Heart left ventricle (tissue), 16 donors: ENCODE data around the gene TNS3. TPM values are rescaled to one million over a fixed set of nuclear protein-coding genes. Genes with fewer than 3 reads are reported as not detected.

Experiments
- ATAC-seq, 4 donors: fragments of 200-7000 bp; cut with Tn5 transposase; one replicate each; pipeline ENCODE4 v1.9.1; 2020 to 2022; ENCODE audit warnings: moderate library complexity in 4 of 4, mild to moderate bottlenecking in 3 of 4, moderate number of reproducible peaks in 1 of 4
- DNase-seq, 5 donors: peaks; one replicate each; pipeline ENCODE4 v3.0.0-alpha.2; 2020
- H3K27ac ChIP-seq, 12 donors: fragments of 200-600 bp; sonication (generic) in 4 of 12; one replicate each; pipeline versions ENCODE4 v1.5.0 to v1.8.0; 2016 to 2022; ENCODE audit warnings: mild to moderate bottlenecking in 2 of 12
- H3K27me3 ChIP-seq, 9 donors: fragments of 200-600 bp; sonication (generic) in 2 of 9; one replicate each; pipeline versions ENCODE4 v1.5.1 to v1.8.0; 2016 to 2022; ENCODE audit warnings: mild to moderate bottlenecking in 3 of 9
- H3K36me3 ChIP-seq, 9 donors: fragments of 200-600 bp; sonication (generic) in 2 of 9; one replicate each; pipeline versions ENCODE4 v1.5.0 to v1.8.0; 2018 to 2022; ENCODE audit warnings: mild to moderate bottlenecking in 2 of 9
- H3K4me1 ChIP-seq, 12 donors: fragments of 200-600 bp; sonication (generic) in 4 of 12; one replicate each; pipeline versions ENCODE4 v1.5.0 to v1.8.0; 2016 to 2022; ENCODE audit warnings: mild to moderate bottlenecking in 3 of 12
- H3K4me3 ChIP-seq, 12 donors: fragments of 200-600 bp; sonication (generic) in 4 of 12; one replicate each; pipeline versions ENCODE4 v1.5.0 to v1.8.0; 2017 to 2022; ENCODE audit warnings: mild to moderate bottlenecking in 9 of 12, moderate library complexity in 4 of 12
- H3K9me3 ChIP-seq, 12 donors: fragments of 200-600 bp; sonication (generic) in 4 of 12; one replicate each; pipeline versions ENCODE4 v1.5.0 to v1.8.0; 2016 to 2022; ENCODE audit warnings: mild to moderate bottlenecking in 1 of 12
- POLR2A ChIP-seq, 2 donors: fragments of 450-650 bp; IDR thresholded peaks; one replicate each; pipeline ENCODE4 v1.6.1; 2017; ENCODE audit warnings: antibody characterized with exemption in 2 of 2, mild to moderate bottlenecking in 2 of 2, moderate library complexity in 2 of 2
- WGBS, 4 donors: extraction: QIAGEN DNeasy Blood & Tissue Kit in 2 of 4; methylation state at CpG; one replicate each; pipeline versions ENCODE4 v1.1.5 to v1.1.7; 2013 to 2018; 5-methylcytosine and 5-hydroxymethylcytosine counted together
- intact Hi-C, 10 donors: fragments of 100-400 bp; cut with DNase I; formaldehyde crosslinking; loops; one replicate each; pipeline versions ENCODE4 v1.11.1 to v1.14.2; 2022
- polyA plus RNA-seq, 2 donors: library from polyadenylated mRNA; stranded (reverse); fragments of 200-250 nt; gene quantifications; one replicate each; pipeline ENCODE4 v1.2.3, GENCODE V29; 2013
- total RNA-seq, 9 donors: library from RNA; depleted of rRNA in 2 of 9; stranded (reverse); fragments of >200 nt in 2 of 9; fragmentation: NEBNext Ultra II Directional in 3 of 9; extraction: Animal tissue kit (Norgen Biotek cat#: 25700) in 3 of 9; gene quantifications; one replicate each; pipeline versions ENCODE4 v1.1.0 to v1.2.4, GENCODE V29; 2016 to 2023
- TF ChIP-seq, protein P1 (sequence below), 12 donors: fragments of 200-600 bp; sonication (generic) in 4 of 12; IDR thresholded peaks; one replicate each; pipeline versions ENCODE4 v1.5.0 to v1.8.0; 2018 to 2022; ENCODE audit warnings: antibody characterized with exemption in 12 of 12, mild to moderate bottlenecking in 5 of 12
- donor health status: ischemic (EF 13 %, LVEDD 7.1; RV severe dilation, severe dysfunction).
- donor health status: healthy with polysubstance abuse.
- donor health status: DM: no; HTN: yes; CAD: no.
- donor health status: DM: no; HTN: no; CAD: no.
- donor health status: ischemic (EF 25% LVEDD 6.9; RV normal size, moderate dysfunction).
- donor health status: ischemic (EF 25% LVEDD 5.7; RV mildly dilated, moderate dysfunction).
- donor health status: healthy.
- donor health status: DM: yes; HTN: yes; CAD: no.
- donor health status: ischemic (EF 35%, LVEDD 5.7; RV mildly dilated, moderate dysfunction).
- donor health status: nonischemic (EF 11% LVEDD 7.7; RV severe dilation, severe dysfunction).
- donor health status: DM: yes; HTN: yes; CAD: no.
- donor health status: PGD.
- donor health status: ischemic (EF 29% LVEDD 5.4; RV normal size, mild dysfunction).
- donor health status: nonischemic (EF 23%, LVEDD 6.1; RV moderate dilation, normal function).

Gene TNS3
- total and polyA plus RNA-seq, 11 donors = 10.1 to 116 (median 32.7) TPM

DNA sequence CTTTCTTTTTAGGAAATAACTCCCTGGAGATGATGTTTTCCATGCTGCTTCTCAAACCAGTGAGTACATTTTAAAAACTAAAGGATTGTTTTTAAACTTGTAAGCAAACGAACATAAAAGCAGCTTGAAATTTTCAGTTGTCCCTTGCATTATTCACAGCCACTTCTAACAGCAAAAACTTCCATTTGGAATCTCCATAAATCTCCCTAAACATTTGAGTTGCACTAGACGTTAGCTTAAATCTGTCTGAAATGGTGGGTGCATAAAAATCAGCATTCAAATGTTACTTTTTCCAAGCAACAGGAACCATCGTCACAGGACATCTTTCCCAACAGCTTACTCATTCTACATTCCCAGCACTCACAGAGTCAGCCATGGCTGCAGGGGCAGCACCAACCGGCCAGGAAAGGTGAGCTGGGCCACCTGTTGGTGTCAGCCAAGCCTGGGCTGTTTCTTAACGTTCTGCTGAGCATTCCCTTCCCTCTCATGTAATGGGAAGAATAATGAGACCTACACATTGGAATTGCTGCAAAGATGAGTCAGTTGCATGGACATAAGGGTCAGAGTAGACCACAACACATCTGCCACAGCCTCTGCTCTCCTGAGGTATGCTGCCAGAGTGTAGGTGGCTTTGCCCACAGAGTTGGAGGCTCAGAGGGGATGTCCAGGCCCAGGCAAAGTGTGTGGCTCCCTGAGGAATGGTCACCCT lies 163.2 kb downstream of the TNS3 start:
- no peak for ATAC-seq
- WGBS, 4 donors = 64 to 77% (median 71%) methylated on average over 5 of the region's 5 CpGs
- intact Hi-C loops = loop anchor here in 1 of 10 donors (5.0 kb wide), 1 partner anchor 136 kb away; no protein-coding TSS in a partner anchor
- Histone ChIP-seq H3K9me3 (no peaks in the 10 kb centered on the region), H3K4me3 (no peak overlapping the region), H3K27me3 (no peaks in the 10 kb centered on the region), H3K4me1 (peaks cover 0 to 14% (median 3%) of the 10 kb centered on the region in 12 donors), H3K36me3 (peaks cover 0 to 93% (median 9%) of the 10 kb centered on the region in 9 donors), H3K27ac (no peak overlapping the region)
- no peak for TF ChIP-seq POLR2A (IDR thresholded peaks at IDR 0.05)
- TF ChIP-seq, protein P1, sequence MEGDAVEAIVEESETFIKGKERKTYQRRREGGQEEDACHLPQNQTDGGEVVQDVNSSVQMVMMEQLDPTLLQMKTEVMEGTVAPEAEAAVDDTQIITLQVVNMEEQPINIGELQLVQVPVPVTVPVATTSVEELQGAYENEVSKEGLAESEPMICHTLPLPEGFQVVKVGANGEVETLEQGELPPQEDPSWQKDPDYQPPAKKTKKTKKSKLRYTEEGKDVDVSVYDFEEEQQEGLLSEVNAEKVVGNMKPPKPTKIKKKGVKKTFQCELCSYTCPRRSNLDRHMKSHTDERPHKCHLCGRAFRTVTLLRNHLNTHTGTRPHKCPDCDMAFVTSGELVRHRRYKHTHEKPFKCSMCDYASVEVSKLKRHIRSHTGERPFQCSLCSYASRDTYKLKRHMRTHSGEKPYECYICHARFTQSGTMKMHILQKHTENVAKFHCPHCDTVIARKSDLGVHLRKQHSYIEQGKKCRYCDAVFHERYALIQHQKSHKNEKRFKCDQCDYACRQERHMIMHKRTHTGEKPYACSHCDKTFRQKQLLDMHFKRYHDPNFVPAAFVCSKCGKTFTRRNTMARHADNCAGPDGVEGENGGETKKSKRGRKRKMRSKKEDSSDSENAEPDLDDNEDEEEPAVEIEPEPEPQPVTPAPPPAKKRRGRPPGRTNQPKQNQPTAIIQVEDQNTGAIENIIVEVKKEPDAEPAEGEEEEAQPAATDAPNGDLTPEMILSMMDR (IDR thresholded peaks at IDR 0.05) = no peak
- DNase-seq = no peak

DNA sequence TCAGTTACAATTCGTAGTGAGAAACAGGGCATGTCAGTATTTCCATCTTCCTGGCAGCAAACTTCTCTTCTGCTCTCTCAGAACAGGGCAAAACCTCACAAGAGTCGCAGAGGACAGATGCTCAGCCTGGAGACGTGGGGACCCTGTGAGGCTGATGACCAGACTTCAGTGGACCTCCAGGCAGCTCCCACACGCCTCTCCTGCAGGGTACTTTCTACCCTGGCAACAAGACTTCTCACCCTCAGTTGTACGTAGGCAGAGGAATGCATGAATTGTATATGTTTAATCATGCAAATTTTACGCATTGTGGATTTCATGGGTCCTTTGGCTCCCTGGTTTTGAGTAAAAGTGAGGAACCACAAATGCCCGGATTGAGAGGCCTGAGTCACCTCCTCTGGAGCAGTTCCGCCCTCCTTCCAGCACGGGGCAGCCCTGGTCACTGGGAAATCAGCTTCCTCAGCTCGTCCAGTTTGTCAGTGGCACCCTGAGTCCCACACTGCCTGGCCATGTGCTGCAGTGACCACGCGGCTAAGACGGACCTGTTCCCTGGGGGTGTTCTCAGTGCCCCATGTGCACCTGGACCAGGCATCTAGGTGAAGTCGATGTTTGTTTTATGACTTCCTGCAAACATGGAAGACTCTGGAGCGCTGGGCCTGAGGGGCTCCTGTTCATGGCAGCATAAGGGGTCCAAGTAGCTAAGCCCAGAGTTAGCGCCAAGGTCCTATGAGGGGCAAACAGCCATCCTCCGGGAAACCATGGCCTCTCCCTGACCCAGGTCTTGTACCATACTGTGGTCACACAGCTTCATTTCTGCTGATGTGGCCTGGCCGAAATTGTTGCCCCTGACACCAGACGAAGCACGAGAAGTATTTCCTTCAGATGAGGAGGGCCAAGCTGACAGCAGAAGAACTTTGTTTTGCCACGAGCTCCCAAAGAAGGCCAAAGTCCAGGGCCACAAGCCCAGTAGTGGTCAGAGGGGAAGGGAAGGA lies 165.1 kb downstream of the TNS3 start:
- ATAC-seq (no peak), DNase-seq (no peak)
- 95 to 96% (median 95%) methylated on average over 20 to 21 of the region's 21 CpGs for WGBS, 4 donors
- peaks cover 0 to 93% (median 17%) of the 10 kb centered on the region in 9 donors for H3K36me3 ChIP-seq
- H3K27ac ChIP-seq = no peak overlapping the region
- no peak overlapping the region for H3K4me3 ChIP-seq
- TF ChIP-seq POLR2A (IDR thresholded peaks at IDR 0.05) = no peak
- TF ChIP-seq, protein P1 (IDR thresholded peaks at IDR 0.05) = no peak
- no peaks in the 10 kb centered on the region for H3K9me3 ChIP-seq
- peaks cover 0 to 11% (median 3%) of the 10 kb centered on the region in 12 donors for H3K4me1 ChIP-seq
- intact Hi-C loops = loop anchor here in 1 of 10 donors (5.0 kb wide), 1 partner anchor 134 kb away; no protein-coding TSS in a partner anchor
- H3K27me3 ChIP-seq = no peaks in the 10 kb centered on the region

DNA sequence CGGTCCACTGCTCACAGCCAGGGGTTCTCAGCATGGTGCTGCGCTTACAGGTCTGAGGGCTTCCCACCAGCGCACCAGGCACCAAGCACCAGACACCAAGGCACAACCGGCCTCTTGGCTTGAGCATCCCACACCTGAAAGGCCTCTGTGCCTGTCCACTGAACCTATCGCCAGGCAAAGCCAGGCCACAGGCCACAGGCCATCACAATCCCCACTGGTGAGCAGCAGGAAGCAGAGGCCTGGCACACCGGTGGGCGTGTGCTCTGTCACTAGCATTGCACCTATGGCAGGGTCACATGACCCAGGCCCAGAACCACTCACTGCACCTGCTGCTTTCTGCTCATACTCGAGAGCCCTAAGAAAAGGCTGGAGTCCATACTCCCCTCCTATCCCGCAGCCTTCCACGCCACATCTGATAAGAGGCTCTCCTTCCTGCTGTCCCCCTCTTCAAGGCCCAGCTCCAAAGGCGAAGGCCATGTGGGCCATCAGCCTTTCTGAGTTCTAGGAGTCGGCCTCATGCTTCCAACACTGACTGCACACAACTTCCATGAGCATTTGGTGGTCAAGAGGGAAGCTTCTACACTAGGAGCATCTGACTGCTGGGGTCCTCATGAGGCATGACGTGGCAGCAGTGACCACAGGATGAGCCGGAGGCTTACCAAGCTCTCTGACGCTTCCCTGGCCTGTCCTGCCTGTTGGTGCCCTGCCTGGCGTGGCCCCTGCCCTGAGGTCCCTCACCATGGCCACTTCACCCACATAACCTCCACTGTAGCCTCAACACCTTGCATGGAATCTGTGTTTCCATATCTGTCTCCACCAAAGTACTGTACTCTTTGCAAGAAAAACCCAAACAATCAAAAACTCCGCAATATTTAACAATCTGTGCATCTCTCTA lies 166.3 kb downstream of the TNS3 start:
- WGBS, 4 donors = 90 to 98% (median 93%) methylated on average over 16 to 17 of the region's 17 CpGs
- intact Hi-C loops = loop anchor here in 1 of 10 donors (5.0 kb wide), 1 partner anchor 133 kb away; no protein-coding TSS in a partner anchor
- ATAC-seq = peak in 1 of 4 donors; percentile 21
- DNase-seq = no peak
- H3K9me3 ChIP-seq = no peaks in the 10 kb centered on the region
- no peak overlapping the region for H3K4me3 ChIP-seq
- no peaks in the 10 kb centered on the region for H3K27me3 ChIP-seq
- peaks cover 0 to 97% (median 29%) of the 10 kb centered on the region in 9 donors for H3K36me3 ChIP-seq
- H3K4me1 ChIP-seq = peaks cover 0 to 11% (median 3%) of the 10 kb centered on the region in 12 donors
- TF ChIP-seq, protein P1 (IDR thresholded peaks at IDR 0.05) = no peak
- no peak for TF ChIP-seq POLR2A (IDR thresholded peaks at IDR 0.05)
- no peak overlapping the region for H3K27ac ChIP-seq
